ENCODE data around the gene FREM1.
"Not testable (repeated sequence)": the region's sequence is repeated elsewhere in the genome, so short reads cannot be mapped to it uniquely, and the experiment has no call there.

Gene FREM1

DNA sequence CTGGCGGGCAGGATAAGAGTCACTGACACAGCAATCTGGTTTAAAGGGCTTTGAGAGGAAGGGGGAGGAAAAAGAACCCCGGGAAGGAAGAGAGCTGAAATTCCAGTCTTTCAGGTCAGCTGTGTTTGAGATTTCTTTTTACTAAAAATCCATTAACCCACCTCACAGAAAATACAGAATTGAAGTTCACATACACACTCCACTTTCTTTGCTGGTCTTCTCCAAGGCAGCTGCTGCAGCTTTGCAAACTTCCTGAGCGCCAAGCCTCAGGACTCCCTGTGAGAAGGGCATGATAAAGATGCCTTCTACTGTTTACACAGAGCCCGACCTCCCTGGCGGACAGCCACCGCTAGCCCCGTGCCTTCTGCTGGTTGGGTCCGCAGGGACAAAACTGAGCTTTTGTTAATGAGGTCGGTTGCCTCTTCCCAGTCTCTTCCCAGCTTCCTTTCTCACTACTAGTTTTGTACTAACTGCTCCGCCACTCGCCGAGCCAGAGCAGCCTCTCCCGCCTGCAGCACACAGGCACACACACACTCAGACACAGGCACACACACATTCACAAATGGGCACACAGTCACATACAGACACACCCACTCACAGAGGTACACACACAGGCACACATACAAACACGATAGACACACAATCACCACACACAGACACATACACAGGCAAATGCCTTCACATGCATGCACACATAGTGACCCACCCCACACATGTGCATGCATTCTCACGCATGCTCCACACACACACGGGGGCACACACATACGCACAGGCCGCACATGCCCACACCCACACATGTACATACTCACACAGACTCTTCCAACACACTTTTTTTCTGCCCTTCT is at the start of gene FREM1:
FREM1 (minus strand) TSS at position 468 of the 845 bp plus-strand sequence. CDS start 41,451 bp downstream, outside the sequence.
- DNase-seq (ENCODE audit: low read depth, low spot score): peak; percentile 85

GRCh38 chr9:14958989-14959388 is 48.8 kb upstream of the FREM1 start:
- no peak for DNase-seq (ENCODE audit: low read depth, low spot score)

GRCh38 chr9:14957109-14957508 is 46.9 kb upstream of the FREM1 start:
- no peak for DNase-seq (ENCODE audit: low read depth, low spot score)

GRCh38 chr9:14956208-14956607 is 46.0 kb upstream of the FREM1 start:
- DNase-seq (ENCODE audit: low read depth, low spot score): no peak

- no peak for DNase-seq (ENCODE audit: low read depth, low spot score)
Observed at GRCh38 chr9:14945351-14945750, 35.1 kb upstream of the FREM1 start.

GRCh38 chr9:14941501-14942405 is 31.5 kb upstream of the FREM1 start:
- no peak for DNase-seq (ENCODE audit: low read depth, low spot score)

DNA sequence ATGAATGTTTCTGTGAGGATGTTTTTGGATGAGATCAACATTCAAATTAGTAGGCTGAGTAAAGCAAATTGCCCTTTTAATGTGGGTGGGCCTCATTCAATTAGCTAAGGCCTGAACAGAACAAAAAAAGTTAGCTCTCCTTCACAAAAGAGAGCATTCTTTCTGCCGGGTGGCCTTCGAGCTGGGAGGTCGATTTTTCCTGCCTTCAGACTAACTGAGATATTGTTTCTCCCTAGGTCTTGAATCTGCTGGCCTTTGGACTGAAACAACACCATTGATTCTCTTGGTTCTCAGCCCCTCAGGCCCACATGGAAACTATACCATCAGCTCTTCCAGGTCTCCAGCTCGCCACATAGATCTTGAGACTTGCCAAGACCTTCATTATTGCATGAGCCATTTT is 29.1 kb upstream of the FREM1 start:
- peak; percentile 10 for DNase-seq (ENCODE audit: low read depth, low spot score)

DNA sequence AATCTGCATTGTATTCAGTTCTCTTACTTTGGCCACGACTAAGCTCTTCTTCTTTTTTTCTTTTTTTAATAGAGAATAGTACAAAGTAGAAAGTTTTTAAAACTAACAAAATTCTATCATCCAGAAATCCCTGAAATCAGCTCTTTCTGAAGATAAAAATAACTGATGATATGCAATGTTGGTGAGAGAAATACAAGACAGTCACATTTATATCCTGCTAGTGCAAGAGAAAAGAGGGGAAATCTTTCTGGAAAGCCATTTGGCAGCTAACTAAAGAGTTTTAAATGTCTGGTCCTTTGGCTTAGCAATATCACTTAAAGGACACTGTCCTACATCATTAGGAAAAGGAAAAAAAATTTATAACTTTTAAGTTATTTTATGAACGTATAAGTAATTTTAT is 27.0 kb upstream of the FREM1 start:
- no peak for DNase-seq (ENCODE audit: low read depth, low spot score)

GRCh38 chr9:14936491-14936890 is 26.3 kb upstream of the FREM1 start:
- peak; percentile 5 for DNase-seq (ENCODE audit: low read depth, low spot score)

GRCh38 chr9:14935964-14936363 is 25.7 kb upstream of the FREM1 start:
- peak; percentile 5 for DNase-seq (ENCODE audit: low read depth, low spot score)

GRCh38 chr9:14935106-14935751 is 25.0 kb upstream of the FREM1 start:
- DNase-seq (ENCODE audit: low read depth, low spot score): peak; percentile 20

GRCh38 chr9:14932641-14933040 is 22.4 kb upstream of the FREM1 start:
- DNase-seq (ENCODE audit: low read depth, low spot score): no peak

DNA sequence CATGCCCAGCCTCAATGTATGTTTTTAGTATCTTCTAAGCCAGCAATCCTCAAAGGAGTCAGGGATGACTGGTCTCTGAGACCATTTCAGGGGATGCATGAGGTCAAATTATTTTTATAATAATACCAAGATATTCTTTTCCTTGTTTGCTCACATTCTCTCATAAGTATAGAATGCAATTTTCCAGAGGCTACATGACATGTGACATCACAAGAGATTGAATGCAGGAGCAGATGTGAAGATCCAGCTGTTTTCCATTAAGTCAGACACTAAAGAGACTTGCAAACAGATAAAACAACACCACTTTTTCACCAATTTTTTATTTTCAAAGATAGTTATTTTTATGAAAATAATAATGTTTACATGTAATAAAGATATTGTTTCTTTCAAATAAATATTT is 22.0 kb upstream of the FREM1 start:
- DNase-seq (ENCODE audit: low read depth, low spot score): no peak

- DNase-seq (ENCODE audit: low read depth, low spot score): no peak
Observed at GRCh38 chr9:14926941-14927624, 16.9 kb upstream of the FREM1 start.

DNA sequence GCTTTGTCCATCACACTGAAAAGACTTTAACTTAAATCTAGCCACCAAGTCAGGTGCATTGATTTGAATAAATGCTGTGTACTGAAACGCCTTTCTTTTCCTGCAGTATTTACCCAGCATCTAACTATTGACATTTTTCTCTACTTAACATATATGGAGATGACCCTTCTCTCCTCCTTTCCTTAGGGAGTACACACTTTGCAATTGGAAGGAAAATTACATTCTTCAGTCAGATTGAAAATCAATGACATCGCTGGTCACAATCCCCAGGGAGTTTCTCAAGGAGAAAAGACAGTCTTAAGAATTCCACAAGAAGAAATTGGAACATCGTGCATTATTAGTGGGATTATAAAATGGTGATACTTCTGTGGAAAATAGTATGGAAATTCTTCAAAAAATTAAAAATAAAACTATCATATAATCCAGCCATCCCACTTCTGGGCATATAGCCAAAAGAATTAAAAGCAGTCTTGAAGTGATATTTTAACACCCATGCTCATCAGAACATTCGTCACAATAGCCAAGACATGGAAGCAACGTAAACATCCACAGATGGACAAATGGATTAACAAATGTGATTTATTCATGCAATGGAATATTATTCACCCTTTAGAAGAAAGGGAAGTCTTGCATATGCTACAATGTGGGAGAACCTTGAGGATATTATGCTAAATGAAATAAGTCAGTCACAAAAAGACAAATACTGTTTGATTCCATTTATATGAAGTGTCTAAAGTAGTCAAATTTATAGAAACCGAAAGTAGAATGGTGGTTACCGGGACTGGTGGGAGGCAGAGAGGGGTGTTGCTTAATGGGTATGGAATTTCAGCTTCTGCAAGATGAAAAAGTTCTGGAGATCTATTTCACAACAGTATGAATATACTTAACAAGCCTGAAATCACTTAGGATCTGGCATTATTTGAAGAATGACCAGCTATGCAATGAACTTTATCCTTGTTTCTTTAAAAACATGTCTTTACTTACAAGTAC is 14.3 kb upstream of the FREM1 start:
- DNase-seq (ENCODE audit: low read depth, low spot score): no peak

GRCh38 chr9:14923701-14924100 is 13.5 kb upstream of the FREM1 start:
- DNase-seq (ENCODE audit: low read depth, low spot score): no peak

- DNase-seq (ENCODE audit: low read depth, low spot score): not testable (repeated sequence)
Observed at GRCh38 chr9:14920805-14921204, 10.6 kb upstream of the FREM1 start.

DNA sequence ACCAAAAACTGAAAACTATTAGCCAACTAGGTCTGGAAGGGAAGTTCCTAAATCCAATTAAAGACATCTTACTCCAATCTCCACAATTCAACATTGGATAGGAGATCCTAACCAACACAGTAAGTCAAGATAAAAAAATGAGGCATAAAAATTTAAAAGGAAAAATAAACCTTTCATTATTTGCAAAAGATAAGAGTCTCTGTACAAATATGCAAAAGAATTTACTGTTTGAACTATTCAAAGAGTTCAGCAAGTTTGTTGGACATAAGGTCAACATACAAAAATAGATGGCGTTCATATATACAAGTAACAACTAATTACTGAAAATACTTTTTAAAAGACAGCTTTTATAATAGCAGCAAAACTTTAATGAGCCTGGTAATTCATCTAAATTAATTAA is 3.1 kb upstream of the FREM1 start:
- no peak for DNase-seq (ENCODE audit: low read depth, low spot score)

- no peak for DNase-seq (ENCODE audit: low read depth, low spot score)
Observed at GRCh38 chr9:14912859-14913258, 2.6 kb upstream of the FREM1 start.

- no peak for DNase-seq (ENCODE audit: low read depth, low spot score)
Observed at GRCh38 chr9:14911046-14911445, 818 bp upstream of the FREM1 start.

Data from ELF-1 (cell line).